NCI-H1417 treated with DMSO at 0.1 percent for 48 hours (cell line): ENCODE data around the gene ADGRD1.

Experiments
- DNase-seq: peaks from one replicate; lab custom pipeline; 2025; lab: John Stamatoyannopoulos, UW

ADGRD1 gene

GRCh38 chr12:130966443-130967030 lies 12.8 kb downstream of the ADGRD1 start:
- DNase-seq: no peak

GRCh38 chr12:130967636-130968035 lies 13.9 kb downstream of the ADGRD1 start:
- no peak for DNase-seq

GRCh38 chr12:130968611-130969010 lies 14.9 kb downstream of the ADGRD1 start:
- DNase-seq: no peak

GRCh38 chr12:130969223-130969622 lies 15.5 kb downstream of the ADGRD1 start:
- DNase-seq: no peak

GRCh38 chr12:130970165-130970907 lies 16.6 kb downstream of the ADGRD1 start:
- no peak for DNase-seq

- no peak for DNase-seq
Measured at GRCh38 chr12:130970908-130971233, 17.2 kb downstream of the ADGRD1 start.

GRCh38 chr12:130971925-130972585 lies 18.3 kb downstream of the ADGRD1 start:
- DNase-seq: no peak

- no peak for DNase-seq
Measured at GRCh38 chr12:130972586-130972950, 18.9 kb downstream of the ADGRD1 start.

GRCh38 chr12:130973109-130973508 lies 19.4 kb downstream of the ADGRD1 start:
- no peak for DNase-seq

GRCh38 chr12:130973906-130974305 lies 20.2 kb downstream of the ADGRD1 start:
- no peak for DNase-seq

GRCh38 chr12:130975116-130975515 lies 21.4 kb downstream of the ADGRD1 start:
- DNase-seq: no peak

- DNase-seq: no peak
Measured at GRCh38 chr12:130976171-130976720, 22.5 kb downstream of the ADGRD1 start.

- DNase-seq: no peak
Measured at GRCh38 chr12:130977046-130977742, 23.5 kb downstream of the ADGRD1 start.

GRCh38 chr12:130977743-130978095 lies 24.0 kb downstream of the ADGRD1 start:
- DNase-seq: no peak

- DNase-seq: no peak
Measured at GRCh38 chr12:130978785-130979184, 25.1 kb downstream of the ADGRD1 start.

- no peak for DNase-seq
Measured at GRCh38 chr12:130981074-130981742, 27.5 kb downstream of the ADGRD1 start.

GRCh38 chr12:130981911-130982310 lies 28.2 kb downstream of the ADGRD1 start:
- DNase-seq: no peak

GRCh38 chr12:130982565-130983225 lies 29.0 kb downstream of the ADGRD1 start:
- DNase-seq: no peak

GRCh38 chr12:130983328-130984017 lies 29.8 kb downstream of the ADGRD1 start:
- DNase-seq: no peak

- no peak for DNase-seq
Measured at GRCh38 chr12:130984183-130985058, 30.7 kb downstream of the ADGRD1 start.
